ENCODE measurements around the gene BRD1.

Gene BRD1

GRCh38 chr22:49858827-49859226 lies 31.2 kb upstream of the BRD1 start:
- no peak for TF ChIP-seq TCF12 (IDR thresholded peaks at IDR 0.05; ENCODE audit: low read depth)
- no peak for TF ChIP-seq NFIC (IDR thresholded peaks at IDR 0.05)
- no peak for TF ChIP-seq TAF1 (IDR thresholded peaks at IDR 0.05; ENCODE audit: low read depth)
- TF ChIP-seq TEAD4 (IDR thresholded peaks at IDR 0.05): no peak
- TF ChIP-seq USF1 (IDR thresholded peaks at IDR 0.05): no peak
- TF ChIP-seq EP300 (IDR thresholded peaks at IDR 0.05; ENCODE audit: borderline replicate concordance): no peak
- no peak for TF ChIP-seq MAX (IDR thresholded peaks at IDR 0.05)
- TF ChIP-seq EGR1 (IDR thresholded peaks at IDR 0.05): no peak
- TF ChIP-seq CEBPB (IDR thresholded peaks at IDR 0.05): no peak

- no peak for TF ChIP-seq CEBPB (IDR thresholded peaks at IDR 0.05)
- no peak for TF ChIP-seq YY1 (IDR thresholded peaks at IDR 0.05; ENCODE audit: low read depth)
- TF ChIP-seq ZBTB7A (IDR thresholded peaks at IDR 0.05; ENCODE audit: low read depth): no peak
- TF ChIP-seq CREB1 (IDR thresholded peaks at IDR 0.05; ENCODE audit: low read depth): no peak
- no peak for TF ChIP-seq EGR1 (IDR thresholded peaks at IDR 0.05)
- no peak for TF ChIP-seq EP300 (IDR thresholded peaks at IDR 0.05; ENCODE audit: borderline replicate concordance)
- no peak for TF ChIP-seq NFIC (IDR thresholded peaks at IDR 0.05)
- no peak for TF ChIP-seq REST (IDR thresholded peaks at IDR 0.05; ENCODE audit: low read depth)
- TF ChIP-seq MAX (IDR thresholded peaks at IDR 0.05): no peak
Observed at GRCh38 chr22:49856766-49857618, 29.3 kb upstream of the BRD1 start.

DNA sequence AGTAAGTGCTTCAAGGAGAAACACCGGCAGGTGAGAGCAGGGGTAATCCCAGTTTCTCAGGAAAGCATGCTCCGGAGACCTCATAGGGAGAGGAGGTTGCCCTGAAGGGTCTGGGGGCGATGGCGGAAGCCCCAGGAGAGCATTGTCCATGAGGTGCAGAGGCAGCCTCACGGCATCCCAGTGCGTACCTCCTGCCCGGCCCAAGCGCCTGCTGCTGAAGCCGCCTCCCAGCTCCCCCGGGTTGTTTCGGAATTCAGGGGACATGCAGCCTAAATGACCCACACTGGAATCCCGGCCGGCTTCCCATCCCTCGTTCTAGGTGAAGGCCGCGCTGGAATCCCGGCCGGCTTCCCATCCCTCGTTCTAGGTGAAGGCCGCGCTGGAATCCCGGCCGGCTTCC lies 28.7 kb upstream of the BRD1 start:
- TF ChIP-seq EGR1 (IDR thresholded peaks at IDR 0.05) (no peak), CEBPB (IDR thresholded peaks at IDR 0.05) (no peak), YY1 (IDR thresholded peaks at IDR 0.05; ENCODE audit: low read depth) (no peak), FOXM1 (IDR thresholded peaks at IDR 0.05; ENCODE audit: borderline replicate concordance, low read depth) (no peak), NFIC (IDR thresholded peaks at IDR 0.05) (no peak), TAF1 (IDR thresholded peaks at IDR 0.05; ENCODE audit: low read depth) (no peak), REST (IDR thresholded peaks at IDR 0.05; ENCODE audit: low read depth) (no peak), ZBTB7A (IDR thresholded peaks at IDR 0.05; ENCODE audit: low read depth) (no peak), MAX (IDR thresholded peaks at IDR 0.05) (no peak), RAD21 (IDR thresholded peaks at IDR 0.05; ENCODE audit: low read depth) (no peak), TCF12 (IDR thresholded peaks at IDR 0.05; ENCODE audit: low read depth) (no peak), CREB1 (IDR thresholded peaks at IDR 0.05; ENCODE audit: low read depth) (no peak), TEAD4 (IDR thresholded peaks at IDR 0.05) (no peak), USF1 (IDR thresholded peaks at IDR 0.05) (no peak), EP300 (IDR thresholded peaks at IDR 0.05; ENCODE audit: borderline replicate concordance) (no peak)

- TF ChIP-seq YY1 (IDR thresholded peaks at IDR 0.05; ENCODE audit: low read depth) (no peak), TCF12 (IDR thresholded peaks at IDR 0.05; ENCODE audit: low read depth) (no peak), NFIC (IDR thresholded peaks at IDR 0.05) (no peak), CREB1 (IDR thresholded peaks at IDR 0.05; ENCODE audit: low read depth) (no peak), CEBPB (IDR thresholded peaks at IDR 0.05) (no peak), REST (IDR thresholded peaks at IDR 0.05; ENCODE audit: low read depth) (no peak), TEAD4 (IDR thresholded peaks at IDR 0.05) (no peak), EP300 (IDR thresholded peaks at IDR 0.05; ENCODE audit: borderline replicate concordance) (no peak), ZBTB7A (IDR thresholded peaks at IDR 0.05; ENCODE audit: low read depth) (no peak), USF1 (IDR thresholded peaks at IDR 0.05) (no peak), RAD21 (IDR thresholded peaks at IDR 0.05; ENCODE audit: low read depth) (no peak), EGR1 (IDR thresholded peaks at IDR 0.05) (no peak), FOXM1 (IDR thresholded peaks at IDR 0.05; ENCODE audit: borderline replicate concordance, low read depth) (no peak), MAX (IDR thresholded peaks at IDR 0.05) (no peak), TAF1 (IDR thresholded peaks at IDR 0.05; ENCODE audit: low read depth) (no peak)
Observed at GRCh38 chr22:49855251-49855911, 27.7 kb upstream of the BRD1 start.
